Panc1 (cell line): ENCODE data around the gene DYNC1LI2. TPM values are rescaled to one million over a fixed set of nuclear protein-coding genes. Genes with fewer than 3 reads are reported as not detected.

Experiments
- ATAC-seq: fragments of 200-7000 bp; cut with Tn5 transposase; 2 replicates; pipeline ENCODE4 v1.9.1; 2020; ENCODE audit warnings: mild to moderate bottlenecking, moderate library complexity
- BruUV-seq: library from RNA; stranded (reverse); fragments of 400-500 nt; replicated peaks from 2 replicates; lab custom pipeline; 2021; lab: Mats Ljungman, UMichigan
- CTCF ChIA-PET: fragments of 300-600 bp; sonication (Branson Sonifier 250); formaldehyde crosslinking; loops from one replicate; lab custom pipeline; 2022; ENCODE audit warnings: antibody characterized with exemption; lab: Charles Lee
- POLR2A ChIA-PET: fragments of 300-600 bp; sonication (Branson Sonifier 250); formaldehyde crosslinking; loops from one replicate; lab custom pipeline; 2022; ENCODE audit warnings: antibody characterized with exemption; lab: Charles Lee
- DNase-seq: peaks from one replicate; pipeline ENCODE4 v3.0.0-alpha.2; 2010; ENCODE audit warnings: low read depth, low spot score
- H3K27ac ChIP-seq: 2 replicates; pipeline ENCODE4 v1.5.1; 2011; ENCODE audit warnings: mild to moderate bottlenecking, low read length, inconsistent platforms
- H3K27me3 ChIP-seq: fragments of 200-500 bp; sonication (Bioruptor generic); 2 replicates; pipeline ENCODE4 v1.6.0; 2014; ENCODE audit warnings: low read length, inconsistent platforms; ENCODE audit not compliant: control insufficient read depth, insufficient read depth
- H3K36me3 ChIP-seq: fragments of 200-500 bp; sonication (Bioruptor generic); 2 replicates; pipeline ENCODE4 v1.5.1; 2014; ENCODE audit warnings: inconsistent platforms, mild to moderate bottlenecking, low read length, moderate library complexity; ENCODE audit not compliant: control insufficient read depth, insufficient read depth
- H3K4me1 ChIP-seq: 2 replicates; pipeline ENCODE4 v1.5.1; 2011; ENCODE audit warnings: inconsistent platforms, mild to moderate bottlenecking, low read length, moderate library complexity; ENCODE audit not compliant: control insufficient read depth, insufficient read depth
- H3K4me3 ChIP-seq, 2 experiments: 2 replicates each; pipeline ENCODE4 v1.5.1; 2011 to 2012; ENCODE audit warnings: low read depth in 2 of 2, low read length in 2 of 2, mild to moderate bottlenecking in 2 of 2, inconsistent platforms in 1 of 2, moderate library complexity in 1 of 2
- H3K9me3 ChIP-seq: fragments of 200-500 bp; sonication (Bioruptor generic); 2 replicates; pipeline ENCODE4 v1.5.1; 2014; ENCODE audit warnings: low read depth, mild to moderate bottlenecking, inconsistent platforms, low read length, moderate library complexity; ENCODE audit not compliant: control insufficient read depth, insufficient read depth
- CTCF ChIP-seq: fragments of 450-650 bp; IDR thresholded peaks from 2 replicates; pipeline ENCODE4 v1.5.1; 2017; ENCODE audit warnings: mild to moderate bottlenecking
- POLR2AphosphoS5 ChIP-seq: IDR thresholded peaks from 2 replicates; pipeline ENCODE4 v1.6.1; 2012; ENCODE audit warnings: mild to moderate bottlenecking, low read depth, low read length, moderate library complexity
- REST ChIP-seq, 2 experiments: IDR thresholded peaks; 2 replicates each; pipeline ENCODE4 v1.6.1; 2011 to 2012; ENCODE audit warnings: low read depth in 2 of 2, control low read depth in 1 of 2, low read length in 1 of 2, mild to moderate bottlenecking in 1 of 2, moderate library complexity in 1 of 2; ENCODE audit not compliant: insufficient read depth in 1 of 2
- SIN3A ChIP-seq: IDR thresholded peaks from 2 replicates; pipeline ENCODE4 v1.6.1; 2012; ENCODE audit warnings: low read depth, mild to moderate bottlenecking, low read length, moderate library complexity, borderline replicate concordance; ENCODE audit not compliant: insufficient read depth
- TCF7L2 ChIP-seq: IDR thresholded peaks from 2 replicates; pipeline ENCODE4 v1.6.1; 2011; ENCODE audit warnings: mild to moderate bottlenecking, low read depth, low read length, inconsistent platforms
- in situ Hi-C: cut with HindIII; loops from 2 replicates; pipeline ENCODE4 v1.10.0; 2016; ENCODE audit warnings: low sequenced_read_pairs, low pct_unique_long_range_greater_than_20kb
- intact Hi-C: fragments of 100-400 bp; cut with micrococcal nuclease; formaldehyde crosslinking; loops from one replicate; pipeline ENCODE4 v1.10.0; 2022; ENCODE audit not compliant: unreplicated experiment
- total RNA-seq: library from RNA; stranded (reverse); gene quantifications from one replicate; pipeline ENCODE4 v1.2.1, GENCODE V29; 2021; ENCODE audit not compliant: unreplicated experiment

DYNC1LI2 gene
- total RNA-seq, 1 experiment from 2014 or later = 103 TPM

- in situ Hi-C loops = no loop called here
- no peak overlapping the region; a peak in 1 of 4 replicates for H3K4me3 ChIP-seq
- CTCF ChIA-PET = interaction anchor here (0.6 kb wide), 1 partner anchor 80 kb away, joined by 8 read pairs; no protein-coding TSS in a partner anchor
Measured at GRCh38 chr16:66741950-66742808, 9.2 kb downstream of the DYNC1LI2 start.

More at GRCh38 chr16:66741950-66742808, 9.2 kb downstream of the DYNC1LI2 start:
- H3K27ac ChIP-seq = peak overlapping the region; percentile 78; the same call in 1 of the 2 replicates
- H3K4me1 ChIP-seq = peaks cover 5% of the 10 kb centered on the region; the same call in 1 of the 2 replicates
- BruUV-seq = TSS peak; percentile 38
- no peaks in the 10 kb centered on the region for H3K9me3 ChIP-seq
- intact Hi-C loops = no loop called here
- no peak for TF ChIP-seq POLR2AphosphoS5
- TF ChIP-seq CTCF = no peak
- no peak for TF ChIP-seq SIN3A
- TF ChIP-seq REST (IDR thresholded peaks at IDR 0.05; ENCODE audit: insufficient read depth in 1 of 2, low read depth in 2 of 2, low read length in 1 of 2) = no peak
- no peak for TF ChIP-seq TCF7L2
- ATAC-seq (no peak), DNase-seq (no peak)
- POLR2A ChIA-PET = no interaction called here
- H3K27me3 ChIP-seq = no peaks in the 10 kb centered on the region
- H3K36me3 ChIP-seq = peaks cover 15% of the 10 kb centered on the region
